Psoas muscle (tissue), 8 donors: ENCODE results near the gene SLC19A2. TPM values are rescaled to one million over a fixed set of nuclear protein-coding genes. Genes with fewer than 3 reads are reported as not detected.

Experiments used
- ATAC-seq, 4 donors: fragments of 200-7000 bp; cut with Tn5 transposase; one replicate each; pipeline ENCODE4 v1.9.1; 2020; ENCODE audit warnings: moderate library complexity in 3 of 4, mild to moderate bottlenecking in 2 of 4
- DNase-seq, 2 donors: peaks; one replicate each; pipeline ENCODE4 v3.0.0-alpha.2; 2020
- H3K27ac ChIP-seq: fragments of 200-600 bp; one replicate; pipeline ENCODE4 v1.8.0; 2022
- H3K27me3 ChIP-seq, 3 donors: fragments of 200-600 bp in 1 of 3; one replicate each; pipeline versions ENCODE4 v1.6.1 to v1.8.0; 2013 to 2022; ENCODE audit warnings: low read length in 2 of 3, mild to moderate bottlenecking in 2 of 3, moderate library complexity in 1 of 3; ENCODE audit not compliant: insufficient read depth in 3 of 3
- H3K36me3 ChIP-seq, 2 donors: fragments of 200-600 bp in 1 of 2; one replicate each; pipeline versions ENCODE4 v1.6.1 to v1.8.0; 2013 to 2022; ENCODE audit warnings: low read depth in 1 of 2, mild to moderate bottlenecking in 1 of 2, moderate library complexity in 1 of 2; ENCODE audit not compliant: insufficient read depth in 1 of 2
- H3K4me1 ChIP-seq: fragments of 200-600 bp; one replicate; pipeline ENCODE4 v1.8.0; 2022
- H3K4me3 ChIP-seq: fragments of 200-600 bp; one replicate; pipeline ENCODE4 v1.8.0; 2022; ENCODE audit warnings: mild to moderate bottlenecking
- H3K9me3 ChIP-seq: fragments of 200-600 bp; one replicate; pipeline ENCODE4 v1.8.0; 2022
- WGBS, 3 donors: extraction: QIAGEN DNeasy Blood & Tissue Kit; methylation state at CpG; one replicate each; pipeline versions ENCODE4 v1.1.6 to v1.1.7; 2013; 5-methylcytosine and 5-hydroxymethylcytosine counted together
- intact Hi-C, 2 donors: fragments of 100-400 bp; cut with DNase I; formaldehyde crosslinking; loops; one replicate each; pipeline versions ENCODE4 v1.11.0 to v1.14.2; 2022
- polyA plus RNA-seq, 3 donors: library from polyadenylated mRNA; stranded (reverse); fragments of 200-250 nt; gene quantifications; one replicate each; pipeline ENCODE4 v1.2.3, GENCODE V29; 2013
- total RNA-seq, 4 donors: library from RNA; stranded (reverse); fragmentation: NEBNext Ultra II Directional in 2 of 4; extraction: Animal tissue kit (Norgen Biotek cat#: 25700) in 2 of 4; gene quantifications; one replicate each; pipeline versions ENCODE4 v1.2.1 to v1.2.4, GENCODE V29; 2021 to 2023
- TF ChIP-seq, protein P1 (sequence below): fragments of 200-600 bp; IDR thresholded peaks from one replicate; pipeline ENCODE4 v1.8.0; 2022; ENCODE audit warnings: antibody characterized with exemption
- donor health status: healthy with polysubstance abuse.
- donor health status: DM: no; HTN: no; CAD: no; lungs with moderate emphysema.
- donor health status: Bipolar disorder and iron deficiency.
- donor health status: healthy.
- donor health status: DM: yes; HTN: yes; CAD: no.
- donor health status: DM: no; HTN: no; CAD: no.
- donor health status: DM: no; HTN: no; CAD: no.
- donor health status: DM: yes; HTN: yes; CAD: no.

The SLC19A2 gene
- total and polyA plus RNA-seq, 7 donors: 23.6 to 151 (median 135) TPM

- no peak for DNase-seq
- intact Hi-C loops: no loop called here
- H3K4me1 ChIP-seq: peaks cover 13% of the 10 kb centered on the region
- WGBS, 3 donors: 46 to 60% (median 57%) methylated on average over 3 of the region's 3 CpGs
- H3K9me3 ChIP-seq: no peaks in the 10 kb centered on the region
- H3K36me3 ChIP-seq: no peaks in the 10 kb centered on the region
- peak in 3 of 4 donors; percentile 52 to 63 (median 60) for ATAC-seq
- H3K27ac ChIP-seq: peak overlapping the region; percentile 44
- no peak overlapping the region for H3K4me3 ChIP-seq
- no peaks in the 10 kb centered on the region for H3K27me3 ChIP-seq
- TF ChIP-seq, protein P1, sequence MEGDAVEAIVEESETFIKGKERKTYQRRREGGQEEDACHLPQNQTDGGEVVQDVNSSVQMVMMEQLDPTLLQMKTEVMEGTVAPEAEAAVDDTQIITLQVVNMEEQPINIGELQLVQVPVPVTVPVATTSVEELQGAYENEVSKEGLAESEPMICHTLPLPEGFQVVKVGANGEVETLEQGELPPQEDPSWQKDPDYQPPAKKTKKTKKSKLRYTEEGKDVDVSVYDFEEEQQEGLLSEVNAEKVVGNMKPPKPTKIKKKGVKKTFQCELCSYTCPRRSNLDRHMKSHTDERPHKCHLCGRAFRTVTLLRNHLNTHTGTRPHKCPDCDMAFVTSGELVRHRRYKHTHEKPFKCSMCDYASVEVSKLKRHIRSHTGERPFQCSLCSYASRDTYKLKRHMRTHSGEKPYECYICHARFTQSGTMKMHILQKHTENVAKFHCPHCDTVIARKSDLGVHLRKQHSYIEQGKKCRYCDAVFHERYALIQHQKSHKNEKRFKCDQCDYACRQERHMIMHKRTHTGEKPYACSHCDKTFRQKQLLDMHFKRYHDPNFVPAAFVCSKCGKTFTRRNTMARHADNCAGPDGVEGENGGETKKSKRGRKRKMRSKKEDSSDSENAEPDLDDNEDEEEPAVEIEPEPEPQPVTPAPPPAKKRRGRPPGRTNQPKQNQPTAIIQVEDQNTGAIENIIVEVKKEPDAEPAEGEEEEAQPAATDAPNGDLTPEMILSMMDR: no peak
Measured at GRCh38 chr1:169511316-169512005, 25.7 kb upstream of the SLC19A2 start.

- Histone ChIP-seq H3K4me1 (peaks cover 13% of the 10 kb centered on the region), H3K36me3 (no peaks in the 10 kb centered on the region), H3K27ac (no peak overlapping the region), H3K4me3 (no peak overlapping the region), H3K9me3 (no peaks in the 10 kb centered on the region), H3K27me3 (no peaks in the 10 kb centered on the region)
- TF ChIP-seq, protein P1: no peak
- no peak for ATAC-seq
- WGBS, 3 donors: 89 to 91% (median 90%) methylated on average over 4 of the region's 4 CpGs
- no peak for DNase-seq
- intact Hi-C loops: no loop called here
Measured at GRCh38 chr1:169510060-169510459, 24.3 kb upstream of the SLC19A2 start.

DNA sequence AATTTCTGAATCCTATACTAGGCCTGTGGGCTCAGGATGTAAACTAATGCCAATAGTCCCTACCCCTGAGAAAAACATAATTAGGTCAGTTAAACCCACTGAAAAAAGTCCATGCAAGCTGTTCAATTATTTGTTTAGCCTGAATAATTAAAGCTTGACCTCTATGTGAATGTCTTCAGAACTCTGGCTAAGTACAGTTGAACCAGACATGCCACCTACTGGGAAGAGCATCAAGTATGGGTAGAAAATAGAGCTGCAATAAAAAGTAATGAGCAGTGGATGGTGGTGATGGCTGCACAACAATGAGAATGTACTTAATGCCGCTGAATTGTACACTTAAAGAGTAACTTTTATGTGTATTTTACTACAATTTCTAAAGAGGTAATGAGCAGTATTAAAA is 23.6 kb upstream of the SLC19A2 start:
- Histone ChIP-seq H3K27me3 (no peaks in the 10 kb centered on the region), H3K4me3 (no peak overlapping the region), H3K9me3 (no peaks in the 10 kb centered on the region), H3K36me3 (no peaks in the 10 kb centered on the region), H3K27ac (no peak overlapping the region), H3K4me1 (peaks cover 13% of the 10 kb centered on the region)
- intact Hi-C loops: no loop called here
- DNase-seq (no peak), ATAC-seq (peak; percentile 68 to 92 (median 80))
- WGBS, 3 donors: 60 to 74% (median 68%) methylated on average over 1 of the region's 1 CpG
- TF ChIP-seq, protein P1: peak; percentile 42

- 21 to 34% (median 27%) methylated on average over 3 of the region's 3 CpGs for WGBS, 3 donors
- Histone ChIP-seq H3K27ac (no peak overlapping the region), H3K4me1 (peaks cover 13% of the 10 kb centered on the region), H3K9me3 (no peaks in the 10 kb centered on the region), H3K4me3 (no peak overlapping the region), H3K36me3 (no peaks in the 10 kb centered on the region), H3K27me3 (no peaks in the 10 kb centered on the region)
- intact Hi-C loops: no loop called here
- DNase-seq (no peak), ATAC-seq (peak in 3 of 4 donors; percentile 51 to 69 (median 55))
- TF ChIP-seq, protein P1: no peak
Measured at GRCh38 chr1:169508432-169509338, 22.9 kb upstream of the SLC19A2 start.
